ENCODE data around the gene THSD7A.

THSD7A gene

DNA sequence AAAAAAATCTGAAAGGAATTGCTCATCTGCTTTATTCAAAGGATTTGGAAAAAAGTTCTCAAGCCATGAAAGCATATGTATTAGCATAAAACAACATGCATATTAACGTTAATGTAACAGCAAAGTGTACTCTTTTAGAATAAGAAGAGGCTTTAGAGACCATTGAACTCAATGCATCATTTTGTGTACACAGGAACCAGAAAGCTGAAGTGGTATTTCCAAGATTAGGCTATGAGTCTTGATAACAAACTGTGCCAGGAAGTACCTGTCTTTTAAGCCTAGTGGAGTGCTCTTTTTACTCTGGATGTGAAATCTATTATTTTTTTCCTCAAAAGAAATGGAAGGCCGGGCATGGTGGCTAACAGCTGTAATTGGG lies 164.2 kb downstream of the THSD7A start:
- H3K4me3 ChIP-seq (ENCODE audit: low read depth in 1 of 2, low read length in 1 of 2) = no peak overlapping the region
- no peaks in the 10 kb centered on the region for H3K36me3 ChIP-seq
- no peaks in the 10 kb centered on the region for H3K4me1 ChIP-seq (ENCODE audit: control insufficient read depth in 1 of 2, insufficient read depth in 1 of 2, low read depth in 1 of 2, low read length in 1 of 2)
- no peak overlapping the region for H3K27ac ChIP-seq
- no peaks in the 10 kb centered on the region for H3K9me3 ChIP-seq
- no peak for TF ChIP-seq CTCF (IDR thresholded peaks at IDR 0.05)
- H3K27me3 ChIP-seq = no peaks in the 10 kb centered on the region

GRCh38 chr7:11667071-11667809 lies 164.8 kb downstream of the THSD7A start:
- Histone ChIP-seq H3K27ac (no peak overlapping the region), H3K36me3 (no peaks in the 10 kb centered on the region), H3K9me3 (no peaks in the 10 kb centered on the region), H3K4me3 (ENCODE audit: low read depth in 1 of 2, low read length in 1 of 2) (no peak overlapping the region), H3K4me1 (ENCODE audit: control insufficient read depth in 1 of 2, insufficient read depth in 1 of 2, low read depth in 1 of 2, low read length in 1 of 2) (no peaks in the 10 kb centered on the region), H3K27me3 (no peaks in the 10 kb centered on the region)
- TF ChIP-seq CTCF (IDR thresholded peaks at IDR 0.05) = no peak

- Histone ChIP-seq H3K9me3 (no peaks in the 10 kb centered on the region), H3K27me3 (no peaks in the 10 kb centered on the region), H3K27ac (no peak overlapping the region), H3K4me1 (ENCODE audit: control insufficient read depth in 1 of 2, insufficient read depth in 1 of 2, low read depth in 1 of 2, low read length in 1 of 2) (no peaks in the 10 kb centered on the region), H3K36me3 (no peaks in the 10 kb centered on the region), H3K4me3 (ENCODE audit: low read depth in 1 of 2, low read length in 1 of 2) (no peak overlapping the region)
- no peak for TF ChIP-seq CTCF (IDR thresholded peaks at IDR 0.05)
Measured at GRCh38 chr7:11665357-11665756, 166.6 kb downstream of the THSD7A start.

DNA sequence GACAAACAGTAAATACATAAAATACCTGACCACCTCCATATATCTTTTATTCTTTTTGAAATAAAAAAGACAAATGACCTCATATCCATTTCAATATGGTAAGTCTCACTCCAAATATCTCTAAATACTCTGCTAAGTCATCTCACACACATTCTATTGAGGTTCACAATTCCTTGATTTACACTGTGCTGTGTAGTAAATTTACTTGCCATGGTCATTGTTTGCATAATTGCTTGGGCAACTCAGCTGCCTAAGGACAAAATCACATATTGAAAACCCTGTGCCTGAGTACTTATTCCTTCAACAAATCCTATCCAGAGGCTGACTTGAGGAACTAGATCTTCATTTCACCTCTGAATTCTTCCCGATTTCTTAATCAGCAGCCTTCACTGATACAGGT lies 176.4 kb downstream of the THSD7A start:
- TF ChIP-seq CTCF (IDR thresholded peaks at IDR 0.05) = no peak
- Histone ChIP-seq H3K27me3 (no peaks in the 10 kb centered on the region), H3K4me1 (ENCODE audit: control insufficient read depth in 1 of 2, insufficient read depth in 1 of 2, low read depth in 1 of 2, low read length in 1 of 2) (no peaks in the 10 kb centered on the region), H3K9me3 (no peaks in the 10 kb centered on the region), H3K4me3 (ENCODE audit: low read depth in 1 of 2, low read length in 1 of 2) (no peak overlapping the region), H3K27ac (no peak overlapping the region), H3K36me3 (no peaks in the 10 kb centered on the region)

GRCh38 chr7:11655163-11655562 lies 176.8 kb downstream of the THSD7A start:
- Histone ChIP-seq H3K27ac (no peak overlapping the region), H3K4me3 (ENCODE audit: low read depth in 1 of 2, low read length in 1 of 2) (no peak overlapping the region), H3K9me3 (no peaks in the 10 kb centered on the region), H3K36me3 (no peaks in the 10 kb centered on the region), H3K27me3 (no peaks in the 10 kb centered on the region), H3K4me1 (ENCODE audit: control insufficient read depth in 1 of 2, insufficient read depth in 1 of 2, low read depth in 1 of 2, low read length in 1 of 2) (no peaks in the 10 kb centered on the region)
- no peak for TF ChIP-seq CTCF (IDR thresholded peaks at IDR 0.05)

Measured in neutrophil (primary cell).